ENCODE data around the gene CCDC43.

GRCh38 chr17:44646280-44646679, 43.3 kb downstream of the CCDC43 start:
- TF ChIP-seq, protein P1, sequence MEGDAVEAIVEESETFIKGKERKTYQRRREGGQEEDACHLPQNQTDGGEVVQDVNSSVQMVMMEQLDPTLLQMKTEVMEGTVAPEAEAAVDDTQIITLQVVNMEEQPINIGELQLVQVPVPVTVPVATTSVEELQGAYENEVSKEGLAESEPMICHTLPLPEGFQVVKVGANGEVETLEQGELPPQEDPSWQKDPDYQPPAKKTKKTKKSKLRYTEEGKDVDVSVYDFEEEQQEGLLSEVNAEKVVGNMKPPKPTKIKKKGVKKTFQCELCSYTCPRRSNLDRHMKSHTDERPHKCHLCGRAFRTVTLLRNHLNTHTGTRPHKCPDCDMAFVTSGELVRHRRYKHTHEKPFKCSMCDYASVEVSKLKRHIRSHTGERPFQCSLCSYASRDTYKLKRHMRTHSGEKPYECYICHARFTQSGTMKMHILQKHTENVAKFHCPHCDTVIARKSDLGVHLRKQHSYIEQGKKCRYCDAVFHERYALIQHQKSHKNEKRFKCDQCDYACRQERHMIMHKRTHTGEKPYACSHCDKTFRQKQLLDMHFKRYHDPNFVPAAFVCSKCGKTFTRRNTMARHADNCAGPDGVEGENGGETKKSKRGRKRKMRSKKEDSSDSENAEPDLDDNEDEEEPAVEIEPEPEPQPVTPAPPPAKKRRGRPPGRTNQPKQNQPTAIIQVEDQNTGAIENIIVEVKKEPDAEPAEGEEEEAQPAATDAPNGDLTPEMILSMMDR (conservative IDR thresholded peaks at IDR 0.05 in 1 of 2, IDR thresholded peaks at IDR 0.05 in 1 of 2; ENCODE audit: extremely low read depth in 1 of 2, insufficient read depth in 1 of 2, low read depth in 1 of 2, low read length in 2 of 2), result no peak
- TF ChIP-seq EZH2 (IDR thresholded peaks at IDR 0.05; ENCODE audit: borderline replicate concordance, low read length), result no peak

All from mammary epithelial cell (primary cell).